GM12873 (cell line): Measurements from ENCODE around the gene FCN2.

Experiments
- CTCF ChIP-seq: IDR thresholded peaks from 2 replicates; pipeline ENCODE4 v1.5.1; 2012; ENCODE audit warnings: low read depth, mild to moderate bottlenecking, moderate library complexity, low read length, control low read depth; ENCODE audit not compliant: insufficient read depth; ENCODE audit errors: missing control alignments

FCN2 gene

GRCh38 chr9:134882204-134882785 is 1.7 kb downstream of the FCN2 start:
- no peak for TF ChIP-seq CTCF

- no peak for TF ChIP-seq CTCF
These were observed 2.6 kb downstream of the FCN2 start for GRCh38 chr9:134883040-134883782.

GRCh38 chr9:134884492-134884891 is 3.9 kb downstream of the FCN2 start:
- no peak for TF ChIP-seq CTCF

GRCh38 chr9:134885001-134885678 is 4.5 kb downstream of the FCN2 start:
- TF ChIP-seq CTCF, result no peak

GRCh38 chr9:134885679-134886412 is 5.2 kb downstream of the FCN2 start:
- TF ChIP-seq CTCF, result no peak

- no peak for TF ChIP-seq CTCF
These were observed 5.9 kb downstream of the FCN2 start for GRCh38 chr9:134886413-134886913.
